Trophoblast cell (in vitro differentiated cells and primary cell): ENCODE data around the gene TPPP.

Experiments used
- DNase-seq, 2 donors: peaks; one replicate each; pipeline ENCODE4 v3.0.0-alpha.2; 2016
- H2AFZ ChIP-seq: 2 replicates; pipeline ENCODE4 v1.6.1; 2013; ENCODE audit warnings: low read length, moderate library complexity, mild to moderate bottlenecking; ENCODE audit not compliant: insufficient read depth, poor library complexity
- H2AK5ac ChIP-seq: 2 replicates; pipeline ENCODE4 v1.6.1; 2013; ENCODE audit warnings: mild to moderate bottlenecking, low read length
- H2BK120ac ChIP-seq: 2 replicates; pipeline ENCODE4 v1.6.1; 2013; ENCODE audit warnings: low read length, mild to moderate bottlenecking, moderate library complexity; ENCODE audit not compliant: insufficient read depth, poor library complexity
- H2BK12ac ChIP-seq: 2 replicates; pipeline ENCODE4 v1.6.1; 2013; ENCODE audit warnings: mild to moderate bottlenecking, low read length, moderate library complexity
- H2BK5ac ChIP-seq: 2 replicates; pipeline ENCODE4 v1.6.1; 2013; ENCODE audit warnings: low read length, low read depth, moderate library complexity, mild to moderate bottlenecking; ENCODE audit not compliant: poor library complexity
- H3K14ac ChIP-seq: 2 replicates; pipeline ENCODE4 v1.6.1; 2013; ENCODE audit warnings: mild to moderate bottlenecking, low read length
- H3K18ac ChIP-seq: 2 replicates; pipeline ENCODE4 v1.6.1; 2013; ENCODE audit warnings: mild to moderate bottlenecking, low read length
- H3K23ac ChIP-seq: 2 replicates; pipeline ENCODE4 v1.6.1; 2013; ENCODE audit warnings: low read length
- H3K27ac ChIP-seq: 2 replicates; pipeline ENCODE4 v1.5.1; 2013; ENCODE audit warnings: low read depth, mild to moderate bottlenecking, inconsistent platforms, low read length, moderate library complexity
- H3K27me3 ChIP-seq: 2 replicates; pipeline ENCODE4 v1.6.1; 2013; ENCODE audit warnings: inconsistent platforms, mild to moderate bottlenecking, low read length, moderate library complexity; ENCODE audit not compliant: insufficient read depth
- H3K36me3 ChIP-seq, 2 experiments: 1 replicate in 1 of 2; 2 replicates in 1 of 2; pipeline ENCODE4 v1.6.1; 2013; ENCODE audit warnings: low read length in 2 of 2, mild to moderate bottlenecking in 2 of 2, moderate library complexity in 1 of 2; ENCODE audit not compliant: insufficient read depth in 2 of 2, control insufficient read depth in 1 of 2
- H3K4ac ChIP-seq: 2 replicates; pipeline ENCODE4 v1.6.1; 2013; ENCODE audit warnings: low read depth, mild to moderate bottlenecking, low read length, moderate library complexity
- H3K4me1 ChIP-seq, 2 experiments: 1 replicate in 1 of 2; 2 replicates in 1 of 2; pipeline ENCODE4 v1.6.1; 2013; ENCODE audit warnings: low read length in 2 of 2, mild to moderate bottlenecking in 2 of 2, moderate library complexity in 1 of 2; ENCODE audit not compliant: insufficient read depth in 2 of 2, control insufficient read depth in 1 of 2
- H3K4me2 ChIP-seq: 2 replicates; pipeline ENCODE4 v1.6.1; 2013; ENCODE audit warnings: inconsistent platforms, mild to moderate bottlenecking, low read length, moderate library complexity
- H3K4me3 ChIP-seq: 2 replicates; pipeline ENCODE4 v1.5.1; 2013; ENCODE audit warnings: mild to moderate bottlenecking, low read depth, low read length, inconsistent platforms
- H3K79me1 ChIP-seq: one replicate; pipeline ENCODE4 v1.6.1; 2013; ENCODE audit warnings: low read length
- H3K79me2 ChIP-seq: 2 replicates; pipeline ENCODE4 v1.6.1; 2013; ENCODE audit warnings: low read length, mild to moderate bottlenecking; ENCODE audit not compliant: control insufficient read depth, insufficient read depth, poor library complexity
- H3K9ac ChIP-seq: 2 replicates; pipeline ENCODE4 v1.6.1; 2013; ENCODE audit warnings: mild to moderate bottlenecking, low read length
- H3K9me3 ChIP-seq: 2 replicates; pipeline ENCODE4 v1.6.1; 2013; ENCODE audit warnings: low read depth, mild to moderate bottlenecking, control low read depth, inconsistent platforms, low read length; ENCODE audit not compliant: insufficient read depth
- H4K12ac ChIP-seq: 2 replicates; pipeline ENCODE4 v1.6.1; 2013; ENCODE audit warnings: low read depth, mild to moderate bottlenecking, low read length, moderate library complexity
- H4K8ac ChIP-seq: 2 replicates; pipeline ENCODE4 v1.6.1; 2013; ENCODE audit warnings: low read depth, mild to moderate bottlenecking, low read length, moderate library complexity
- H4K91ac ChIP-seq: one replicate; pipeline ENCODE4 v1.6.1; 2013; ENCODE audit warnings: low read depth, mild to moderate bottlenecking, low read length, moderate library complexity
- WGBS: extraction: QIAGEN DNeasy Blood & Tissue Kit; methylation state at CpG from one replicate; pipeline ENCODE4 v1.1.7; 2013; ENCODE audit warnings: missing lambda C conversion rate; ENCODE audit not compliant: insufficient read length, insufficient coverage; ENCODE audit errors: extremely low coverage; 5-methylcytosine and 5-hydroxymethylcytosine counted together

Gene TPPP

GRCh38 chr5:670396-671270 is 22.5 kb downstream of the TPPP start:
- Histone ChIP-seq H4K8ac (no peak overlapping the region), H3K18ac (no peak overlapping the region)
- WGBS: no CpG with 5 or more reads among the region's 33 CpGs

GRCh38 chr5:669842-670395 is 23.2 kb downstream of the TPPP start:
- H3K27ac ChIP-seq: no peak overlapping the region
- H3K9ac ChIP-seq: no peak overlapping the region
- H2AK5ac ChIP-seq: no peak overlapping the region
- H3K4me3 ChIP-seq: no peak overlapping the region
- no peak overlapping the region for H3K18ac ChIP-seq
- peaks cover 3 to 21% of the 10 kb centered on the region in 2 experiments for H3K4me1 ChIP-seq
- H2BK12ac ChIP-seq: no peak overlapping the region
- peaks cover 20 to 21% of the 10 kb centered on the region in 2 experiments for H3K36me3 ChIP-seq
- H3K27me3 ChIP-seq: no peaks in the 10 kb centered on the region
- H3K14ac ChIP-seq: no peak overlapping the region
- no peak overlapping the region for H4K12ac ChIP-seq
- no peak overlapping the region for H2BK120ac ChIP-seq
- H3K79me2 ChIP-seq: no peaks in the 10 kb centered on the region
- H3K9me3 ChIP-seq: no peaks in the 10 kb centered on the region
- no CpG with 5 or more reads among the region's 22 CpGs for WGBS
- no peak overlapping the region for H4K91ac ChIP-seq
- H4K8ac ChIP-seq: no peak overlapping the region
- H3K79me1 ChIP-seq: no peaks in the 10 kb centered on the region
- H2BK5ac ChIP-seq: no peak overlapping the region
- H3K4ac ChIP-seq: no peak overlapping the region
- peak; percentile 78 to 79 for DNase-seq
- no peak overlapping the region for H3K4me2 ChIP-seq
- H3K23ac ChIP-seq: no peak overlapping the region
- no peak overlapping the region for H2AFZ ChIP-seq

More at GRCh38 chr5:670396-671270, 22.5 kb downstream of the TPPP start:
- Histone ChIP-seq H3K27ac (no peak overlapping the region), H3K14ac (no peak overlapping the region), H3K79me1 (no peaks in the 10 kb centered on the region), H3K4ac (no peak overlapping the region), H3K4me3 (no peak overlapping the region), H3K27me3 (no peaks in the 10 kb centered on the region), H2BK12ac (no peak overlapping the region), H4K12ac (no peak overlapping the region), H3K9ac (no peak overlapping the region), H3K4me2 (no peak overlapping the region), H2AK5ac (no peak overlapping the region), H3K4me1 (peaks cover 3 to 21% of the 10 kb centered on the region in 2 experiments), H3K23ac (no peak overlapping the region), H4K91ac (no peak overlapping the region), H3K79me2 (no peaks in the 10 kb centered on the region), H2BK120ac (no peak overlapping the region), H2BK5ac (no peak overlapping the region), H3K36me3 (peaks cover 15 to 18% of the 10 kb centered on the region in 2 experiments), H2AFZ (no peak overlapping the region), H3K9me3 (no peaks in the 10 kb centered on the region)
- peak; percentile 16 to 45 for DNase-seq

GRCh38 chr5:669111-669841 is 23.9 kb downstream of the TPPP start:
- no peak overlapping the region for H4K91ac ChIP-seq
- peaks cover 3 to 21% of the 10 kb centered on the region in 2 experiments for H3K4me1 ChIP-seq
- no peak overlapping the region for H3K9ac ChIP-seq
- H4K12ac ChIP-seq: peak overlapping the region; percentile 1
- H3K4me2 ChIP-seq: no peak overlapping the region
- H3K14ac ChIP-seq: no peak overlapping the region
- no peaks in the 10 kb centered on the region for H3K79me1 ChIP-seq
- H3K4ac ChIP-seq: no peak overlapping the region
- no peak overlapping the region for H4K8ac ChIP-seq
- H2BK5ac ChIP-seq: no peak overlapping the region
- H3K27me3 ChIP-seq: no peaks in the 10 kb centered on the region
- no peak overlapping the region for H2AK5ac ChIP-seq
- H3K23ac ChIP-seq: no peak overlapping the region
- no peaks in the 10 kb centered on the region for H3K79me2 ChIP-seq
- no CpG with 5 or more reads among the region's 40 CpGs for WGBS
- no peak overlapping the region for H3K27ac ChIP-seq
- no peak overlapping the region for H3K18ac ChIP-seq
- peak; percentile 48 to 64 for DNase-seq
- no peak overlapping the region for H3K4me3 ChIP-seq
- no peak overlapping the region for H2AFZ ChIP-seq
- no peak overlapping the region for H2BK120ac ChIP-seq
- no peaks in the 10 kb centered on the region for H3K9me3 ChIP-seq
- H3K36me3 ChIP-seq: peaks cover 25% of the 10 kb centered on the region in 2 experiments
- H2BK12ac ChIP-seq: no peak overlapping the region

- DNase-seq: no peak
- Histone ChIP-seq H3K9ac (no peak overlapping the region), H3K36me3 (peaks cover 32 to 34% of the 10 kb centered on the region in 2 experiments), H4K12ac (no peak overlapping the region), H4K8ac (no peak overlapping the region), H2AFZ (no peak overlapping the region), H2BK120ac (no peak overlapping the region), H2BK5ac (no peak overlapping the region), H3K9me3 (no peaks in the 10 kb centered on the region), H3K18ac (no peak overlapping the region), H3K4ac (no peak overlapping the region), H3K14ac (no peak overlapping the region), H3K4me2 (no peak overlapping the region), H4K91ac (no peak overlapping the region), H3K79me1 (no peaks in the 10 kb centered on the region), H3K79me2 (no peaks in the 10 kb centered on the region), H3K23ac (no peak overlapping the region), H2AK5ac (no peak overlapping the region), H3K4me3 (no peak overlapping the region), H3K27me3 (no peaks in the 10 kb centered on the region), H2BK12ac (no peak overlapping the region), H3K27ac (no peak overlapping the region), H3K4me1 (peaks cover 3 to 21% of the 10 kb centered on the region in 2 experiments)
- WGBS: no CpG with 5 or more reads among the region's 44 CpGs
These were observed 24.7 kb downstream of the TPPP start for GRCh38 chr5:668283-668995.
